ENCODE measurements around the gene EIF2B5. TPM values are rescaled to one million over a fixed set of nuclear protein-coding genes. Genes with fewer than 3 reads are reported as not detected.
"Not testable (repeated sequence)": the region's sequence is repeated elsewhere in the genome, so short reads cannot be mapped to it uniquely, and the experiment has no call there.

Gene EIF2B5
- total RNA-seq, 4 donors from 2014 or later: 42.6 to 56.8 (median 53.4) TPM

GRCh38 chr3:184145751-184146270 is 10.7 kb downstream of the EIF2B5 start:
- in situ Hi-C loops (cut with MboI; ENCODE audit: low sequenced_read_pairs in 4 of 4) (loop anchor here in 3 of 4 donors (10.0 to 25.0 kb wide), 3 partner anchors 91 to 259 kb away; partner anchors contain the start of genes PARL (in 3 of the 3), ALG3 (in 2 of the 3), EEF1AKMT4 (in 2 of the 3) and VWA5B2 (in 1 of the 3)), intact Hi-C loops (cut with DNase I; ENCODE audit: low total_unique reads) (loop anchor here (2.0 kb wide), 2 partner anchors 41 to 103 kb away; partner anchors contain the start of genes ABCF3, ALG3 and EEF1AKMT4)
- no peaks in the 10 kb centered on the region for H3K27me3 ChIP-seq
- H3K36me3 ChIP-seq: peaks cover 0 to 43% of the 10 kb centered on the region in 2 donors
- no peak overlapping the region for H3K4me3 ChIP-seq
- ATAC-seq: no peak
- no peak for DNase-seq
- H3K4me1 ChIP-seq: peaks cover 23 to 33% of the 10 kb centered on the region in 2 donors
- no peaks in the 10 kb centered on the region for H3K9me3 ChIP-seq
- TF ChIP-seq POLR2A (IDR thresholded peaks at IDR 0.05): no peak
- TF ChIP-seq CTCF (IDR thresholded peaks at IDR 0.05 in 4 of 5, conservative IDR thresholded peaks at IDR 0.05 in 1 of 5): no peak
- H3K27ac ChIP-seq: peak overlapping the region; percentile 61 to 80 (median 72)

- no peaks in the 10 kb centered on the region for H3K9me3 ChIP-seq
- in situ Hi-C loops (cut with MboI; ENCODE audit: low sequenced_read_pairs in 4 of 4): loop anchor here in 3 of 4 donors (10.0 to 25.0 kb wide), 3 partner anchors 89 to 261 kb away; partner anchors contain the start of genes PARL (in 3 of the 3), ALG3 (in 2 of the 3), EEF1AKMT4 (in 2 of the 3) and VWA5B2 (in 1 of the 3)
- intact Hi-C loops (cut with DNase I; ENCODE audit: low total_unique reads): no loop called here
- no peak overlapping the region for H3K4me3 ChIP-seq
- no peak for TF ChIP-seq CTCF (IDR thresholded peaks at IDR 0.05 in 4 of 5, conservative IDR thresholded peaks at IDR 0.05 in 1 of 5)
- TF ChIP-seq POLR2A (IDR thresholded peaks at IDR 0.05): no peak
- peaks cover 0 to 20% of the 10 kb centered on the region in 2 donors for H3K36me3 ChIP-seq
- no peaks in the 10 kb centered on the region for H3K27me3 ChIP-seq
- H3K27ac ChIP-seq: no peak overlapping the region
- ATAC-seq: no peak
- peaks cover 23 to 33% of the 10 kb centered on the region in 2 donors for H3K4me1 ChIP-seq
- DNase-seq: no peak
Observed at GRCh38 chr3:184148076-184148475, 12.9 kb downstream of the EIF2B5 start.

- Histone ChIP-seq H3K27ac (no peak overlapping the region), H3K36me3 (peaks cover 0 to 10% of the 10 kb centered on the region in 2 donors), H3K4me1 (peaks cover 29 to 38% of the 10 kb centered on the region in 2 donors), H3K4me3 (no peak overlapping the region), H3K27me3 (no peaks in the 10 kb centered on the region), H3K9me3 (no peaks in the 10 kb centered on the region)
- ATAC-seq: no peak
- intact Hi-C loops (cut with DNase I; ENCODE audit: low total_unique reads): no loop called here
- in situ Hi-C loops (cut with MboI; ENCODE audit: low sequenced_read_pairs in 4 of 4): loop anchor here in 3 of 4 donors (10.0 to 25.0 kb wide), 3 partner anchors 88 to 262 kb away; partner anchors contain the start of genes PARL (in 3 of the 3), ALG3 (in 2 of the 3), EEF1AKMT4 (in 2 of the 3) and VWA5B2 (in 1 of the 3)
- TF ChIP-seq POLR2A (IDR thresholded peaks at IDR 0.05): no peak
- no peak for TF ChIP-seq CTCF (IDR thresholded peaks at IDR 0.05 in 4 of 5, conservative IDR thresholded peaks at IDR 0.05 in 1 of 5)
- no peak for DNase-seq
Observed at GRCh38 chr3:184149123-184149522, 14.0 kb downstream of the EIF2B5 start.

- ATAC-seq; DNase-seq; H3K4me3 ChIP-seq; H3K27me3 ChIP-seq; H3K27ac ChIP-seq; H3K9me3 ChIP-seq; H3K36me3 ChIP-seq; intact Hi-C loops (cut with DNase I; ENCODE audit: low total_unique reads): not testable (repeated sequence)
- in situ Hi-C loops (cut with MboI; ENCODE audit: low sequenced_read_pairs in 4 of 4): loop anchor here in 3 of 4 donors (10.0 to 25.0 kb wide), 3 partner anchors 88 to 262 kb away; partner anchors contain the start of genes PARL (in 3 of the 3), ALG3 (in 2 of the 3), EEF1AKMT4 (in 2 of the 3) and VWA5B2 (in 1 of the 3)
- H3K4me1 ChIP-seq: peaks cover 29 to 38% of the 10 kb centered on the region in 2 donors
Observed at GRCh38 chr3:184149770-184150169, 14.6 kb downstream of the EIF2B5 start.
